GM18511 (cell line): ENCODE measurements around the gene OSMR.

Experiments
- ATAC-seq: cut with Tn5 transposase; IDR thresholded peaks from one replicate; pipeline ENCODE4 v1.9.1; 2021; ENCODE audit warnings: mild to moderate bottlenecking, moderate library complexity; ENCODE audit not compliant: unreplicated experiment

Gene OSMR

GRCh38 chr5:38923661-38924451 is 78.0 kb downstream of the OSMR start:
- ATAC-seq = no peak

GRCh38 chr5:38925154-38925925 is 79.5 kb downstream of the OSMR start:
- ATAC-seq = no peak

DNA sequence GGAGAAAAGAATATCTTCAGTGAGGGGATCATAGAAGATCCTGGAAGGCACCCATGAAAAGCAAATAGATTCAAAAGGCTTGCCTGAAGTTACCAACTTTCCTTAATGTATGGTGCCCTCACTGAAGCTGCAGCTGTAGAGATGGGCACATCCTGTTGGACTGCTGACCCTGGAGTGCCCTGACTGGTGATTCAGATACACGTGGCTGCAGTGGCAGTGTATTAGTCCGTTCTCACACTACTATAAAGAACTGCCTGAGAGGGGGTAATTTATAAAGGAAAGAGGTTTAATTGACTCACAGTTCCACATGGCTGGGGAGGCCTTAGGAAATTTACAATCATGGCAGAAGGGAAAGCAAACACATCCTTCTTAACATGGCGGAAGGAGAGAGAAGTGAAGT is 80.3 kb downstream of the OSMR start:
- no peak for ATAC-seq

DNA sequence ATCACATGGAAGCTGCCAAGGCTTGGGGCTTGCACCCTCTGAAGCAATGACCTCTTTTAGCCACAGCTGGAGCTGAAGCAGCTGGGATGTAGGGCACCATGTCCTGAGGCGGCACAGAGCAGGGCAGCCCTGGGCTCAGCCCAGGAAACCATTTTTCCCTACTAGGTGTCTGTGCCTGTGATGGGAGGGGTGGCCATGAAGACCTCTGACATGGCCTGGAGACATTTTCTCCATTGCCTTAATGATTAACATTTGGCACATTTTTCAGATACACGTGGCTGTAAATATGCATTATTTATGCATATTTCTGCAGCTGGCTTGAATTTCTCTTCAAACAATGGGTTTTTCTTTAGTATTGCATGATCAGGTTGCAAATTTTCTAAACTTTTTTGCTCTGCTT is 81.7 kb downstream of the OSMR start:
- no peak for ATAC-seq

DNA sequence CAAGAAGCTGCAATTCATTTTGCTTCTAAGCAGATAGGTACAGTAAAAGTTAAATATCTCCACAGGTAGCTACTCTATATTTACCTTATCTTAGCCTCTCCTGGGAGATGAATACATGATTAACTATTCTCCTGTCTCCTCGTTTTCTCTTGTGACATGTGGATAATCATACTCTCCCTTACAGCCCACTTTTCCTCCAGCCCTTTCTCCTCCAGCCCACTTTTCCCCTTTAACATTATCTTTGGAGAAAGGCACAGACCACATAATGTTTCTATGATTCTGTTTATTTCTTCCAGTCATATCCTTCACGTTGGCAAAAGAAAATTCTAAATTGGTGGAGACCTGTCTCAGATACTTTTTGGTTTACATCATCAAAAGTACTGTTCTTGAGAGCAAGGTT is 84.0 kb downstream of the OSMR start:
- no peak for ATAC-seq

GRCh38 chr5:38931731-38932130 is 85.9 kb downstream of the OSMR start:
- ATAC-seq = no peak

DNA sequence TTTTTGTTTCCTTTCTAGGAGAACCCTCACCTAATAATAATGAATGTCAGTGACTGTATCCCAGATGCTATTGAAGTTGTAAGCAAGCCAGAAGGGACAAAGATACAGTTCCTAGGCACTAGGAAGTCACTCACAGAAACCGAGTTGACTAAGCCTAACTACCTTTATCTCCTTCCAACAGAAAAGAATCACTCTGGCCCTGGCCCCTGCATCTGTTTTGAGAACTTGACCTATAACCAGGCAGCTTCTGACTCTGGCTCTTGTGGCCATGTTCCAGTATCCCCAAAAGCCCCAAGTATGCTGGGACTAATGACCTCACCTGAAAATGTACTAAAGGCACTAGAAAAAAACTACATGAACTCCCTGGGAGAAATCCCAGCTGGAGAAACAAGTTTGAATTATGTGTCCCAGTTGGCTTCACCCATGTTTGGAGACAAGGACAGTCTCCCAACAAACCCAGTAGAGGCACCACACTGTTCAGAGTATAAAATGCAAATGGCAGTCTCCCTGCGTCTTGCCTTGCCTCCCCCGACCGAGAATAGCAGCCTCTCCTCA is 87.1 kb downstream of the OSMR start:
- ATAC-seq = no peak

DNA sequence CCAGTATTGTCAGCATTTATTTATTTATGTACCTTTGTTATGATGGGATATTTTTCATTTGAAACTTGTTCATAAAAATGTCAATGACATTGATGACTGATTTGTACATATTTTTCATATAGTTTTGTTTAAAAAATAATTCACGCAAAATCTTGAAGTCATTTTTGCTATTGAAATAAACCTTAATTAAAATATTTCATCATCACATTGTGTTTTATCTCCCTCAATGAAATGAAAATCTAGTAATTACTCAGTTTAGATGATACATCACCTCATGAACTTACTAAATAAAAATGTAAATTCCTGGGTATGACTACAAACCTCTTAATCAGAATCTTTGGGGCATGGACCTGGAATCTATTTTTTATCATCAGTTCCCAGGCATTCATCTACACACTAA is 89.6 kb downstream of the OSMR start:
- no peak for ATAC-seq

- ATAC-seq = no peak
Observed at GRCh38 chr5:38936269-38936668, 90.5 kb downstream of the OSMR start.

- ATAC-seq = no peak
Observed at GRCh38 chr5:38938424-38938823, 92.6 kb downstream of the OSMR start.

GRCh38 chr5:38938973-38939372 is 93.2 kb downstream of the OSMR start:
- no peak for ATAC-seq

DNA sequence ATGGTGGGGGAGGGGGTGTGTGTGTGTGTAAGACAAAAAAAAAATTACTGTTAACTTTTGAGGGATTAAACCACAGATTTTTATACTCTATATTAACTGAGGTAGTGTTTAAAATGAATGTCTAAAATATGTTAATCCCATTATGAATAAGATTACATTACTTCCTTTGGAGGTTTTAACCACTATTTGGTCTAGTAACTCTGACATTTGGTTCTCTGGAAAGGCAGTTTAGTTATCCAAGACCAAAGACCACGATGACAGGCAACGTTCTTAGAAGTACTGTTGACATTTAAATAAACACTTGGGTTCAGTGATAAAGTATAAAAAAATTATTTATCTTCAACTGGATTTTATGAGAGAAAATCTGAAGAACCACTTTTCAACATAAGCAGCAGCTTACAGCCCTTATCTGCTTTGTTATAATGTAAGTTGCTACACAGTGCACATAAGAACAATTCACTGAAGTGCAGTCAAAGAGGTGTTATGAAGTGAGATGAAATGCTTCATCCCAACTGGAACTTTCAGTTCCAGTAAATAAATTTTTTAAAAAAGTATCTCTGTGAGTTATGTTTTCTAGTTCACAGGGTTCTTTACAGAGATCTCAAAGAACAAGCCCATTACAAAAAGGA is 94.5 kb downstream of the OSMR start:
- no peak for ATAC-seq

DNA sequence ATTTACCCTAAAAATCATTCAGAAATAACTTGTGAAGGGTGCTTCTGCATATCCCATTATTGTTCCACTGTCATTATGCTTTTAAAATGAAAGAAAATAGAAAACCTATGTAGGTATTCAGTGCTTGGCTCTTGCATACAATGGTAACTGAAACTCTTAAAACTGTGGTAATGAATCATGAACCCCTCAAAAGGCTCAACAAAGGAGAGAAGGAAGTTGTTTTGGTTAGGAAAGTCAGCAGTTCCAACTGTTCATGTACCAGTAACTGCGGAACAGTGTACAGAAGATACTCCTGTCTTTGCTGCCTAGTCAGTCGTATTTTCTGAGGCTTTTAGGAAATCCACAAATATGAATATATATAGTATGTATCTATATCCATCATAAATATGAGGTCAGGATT is 96.1 kb downstream of the OSMR start:
- no peak for ATAC-seq

GRCh38 chr5:38944282-38944681 is 98.5 kb downstream of the OSMR start:
- no peak for ATAC-seq

GRCh38 chr5:38948501-38948900 is 102.7 kb downstream of the OSMR start:
- ATAC-seq = no peak

- ATAC-seq = no peak
Observed at GRCh38 chr5:38953426-38954012, 107.7 kb downstream of the OSMR start.

GRCh38 chr5:38961691-38962090 is 115.9 kb downstream of the OSMR start:
- no peak for ATAC-seq

GRCh38 chr5:38968665-38969064 is 122.9 kb downstream of the OSMR start:
- ATAC-seq = no peak

DNA sequence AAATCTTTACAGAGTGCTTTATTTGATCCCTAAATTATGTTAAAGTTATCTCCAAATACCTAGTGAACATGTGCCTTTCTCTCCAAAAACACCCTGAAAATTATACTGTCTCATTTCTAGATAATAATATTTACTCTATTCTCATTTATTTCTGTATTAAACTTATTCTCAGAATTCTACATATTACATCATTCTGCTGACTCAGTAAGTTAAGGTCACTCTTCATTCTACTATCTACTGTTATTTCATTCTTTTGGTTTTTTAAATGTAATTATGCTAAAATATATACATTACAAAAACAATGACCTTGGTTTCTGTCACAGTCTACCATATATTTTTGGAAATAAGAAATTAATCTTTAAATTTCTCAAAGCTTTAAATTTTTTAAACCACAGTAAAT is 132.2 kb downstream of the OSMR start:
- no peak for ATAC-seq

GRCh38 chr5:38979535-38979934 is 133.7 kb downstream of the OSMR start:
- ATAC-seq = no peak
